Stimulated activated CD8-positive, alpha-beta memory T cell treated with anti-CD3 and anti-CD28 coated beads, Interleukin-12 subunit alpha, Interleukin-12 subunit beta, amount 100 ng/mL, for 1 hour (primary cell): ENCODE data around the gene SLC38A3.

Source experiments
- DNase-seq: peaks from one replicate; pipeline ENCODE4 v3.0.0-alpha.2; 2020; ENCODE audit warnings: low read depth

Gene SLC38A3

DNA sequence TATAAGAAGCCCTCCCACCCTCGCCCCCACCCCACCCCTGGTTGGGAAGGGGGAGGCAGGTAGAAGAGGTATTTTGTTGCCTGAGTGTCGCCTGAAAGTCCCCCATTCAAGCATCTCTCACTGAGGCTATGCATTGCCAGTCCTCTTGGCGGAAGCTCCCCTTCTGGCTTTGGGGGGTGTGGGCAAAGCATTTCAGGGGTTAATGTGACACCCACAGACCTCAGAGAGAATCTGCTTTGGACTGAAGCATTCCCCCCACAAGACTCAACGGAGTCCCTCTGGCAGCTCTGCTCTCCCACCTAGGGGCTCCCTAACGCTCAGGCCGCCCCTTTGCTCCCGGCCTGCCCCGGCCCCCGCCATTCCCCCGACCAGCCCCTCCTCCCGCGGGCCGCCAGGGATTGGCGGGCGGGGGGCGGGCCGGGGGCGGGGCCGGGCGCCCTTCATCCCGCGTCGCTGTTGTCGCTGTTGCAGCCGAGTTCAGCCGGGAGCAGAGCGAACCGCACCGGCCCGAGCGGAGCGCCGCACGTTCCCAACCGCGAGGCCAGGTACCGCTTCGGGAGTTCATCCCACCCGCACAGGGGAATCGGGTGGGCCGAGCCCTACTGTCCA, at the start of gene SLC38A3:
Gene SLC38A3 (plus strand): TSS at position 468 of the 609 bp plus-strand sequence. CDS start 8,929 bp downstream, outside the sequence.
- DNase-seq = no peak

GRCh38 chr3:50155491-50155878, 49.6 kb upstream of the SLC38A3 start:
- DNase-seq = no peak

DNA sequence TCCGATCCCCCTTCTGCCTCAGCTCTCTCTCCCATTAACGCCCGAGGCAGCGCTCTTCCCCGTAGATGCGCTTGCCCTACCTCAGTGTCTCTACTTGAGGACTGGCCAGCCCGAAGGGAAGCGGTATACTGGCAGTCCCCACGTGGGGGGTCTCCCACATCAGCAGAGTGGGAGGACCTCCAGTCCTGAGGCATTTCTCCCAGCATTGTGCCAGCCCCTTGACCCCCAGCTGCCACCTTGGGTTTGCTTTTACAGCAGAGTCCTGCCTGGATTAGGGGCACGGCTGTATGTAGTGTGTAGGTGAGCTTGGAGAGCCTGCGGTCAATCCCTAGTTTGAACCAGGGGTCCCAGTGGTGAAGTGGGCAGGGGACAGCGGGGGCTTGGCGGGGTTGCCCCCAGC, 49.2 kb upstream of the SLC38A3 start:
- DNase-seq = no peak

- DNase-seq = no peak
Measured at GRCh38 chr3:50156549-50157493, 48.2 kb upstream of the SLC38A3 start.

GRCh38 chr3:50157827-50158529, 47.1 kb upstream of the SLC38A3 start:
- DNase-seq = no peak

GRCh38 chr3:50158530-50159146, 46.4 kb upstream of the SLC38A3 start:
- no peak for DNase-seq

- DNase-seq = no peak
Measured at GRCh38 chr3:50160561-50160983, 44.5 kb upstream of the SLC38A3 start.

DNA sequence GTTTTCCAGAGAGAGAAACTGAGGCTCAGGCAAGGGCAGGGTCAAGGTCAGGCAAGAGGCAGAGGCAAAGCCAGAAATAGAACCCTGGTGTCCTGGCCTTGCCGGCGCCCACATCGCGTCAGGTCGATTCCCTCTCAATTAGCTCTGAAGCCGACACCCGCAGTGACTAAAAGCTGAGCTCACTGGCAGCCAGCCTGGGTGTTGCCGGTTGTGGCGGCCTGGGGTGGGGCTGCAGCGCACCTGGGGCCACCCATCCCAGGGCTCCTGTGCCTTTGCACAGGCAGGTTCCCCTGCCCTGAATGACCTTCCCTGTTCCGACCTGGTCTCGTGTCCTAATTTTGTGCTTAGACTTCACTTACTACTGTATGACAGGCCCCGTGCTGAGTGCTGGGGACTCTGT, 43.8 kb upstream of the SLC38A3 start:
- DNase-seq = no peak

GRCh38 chr3:50162034-50162883, 42.8 kb upstream of the SLC38A3 start:
- no peak for DNase-seq

DNA sequence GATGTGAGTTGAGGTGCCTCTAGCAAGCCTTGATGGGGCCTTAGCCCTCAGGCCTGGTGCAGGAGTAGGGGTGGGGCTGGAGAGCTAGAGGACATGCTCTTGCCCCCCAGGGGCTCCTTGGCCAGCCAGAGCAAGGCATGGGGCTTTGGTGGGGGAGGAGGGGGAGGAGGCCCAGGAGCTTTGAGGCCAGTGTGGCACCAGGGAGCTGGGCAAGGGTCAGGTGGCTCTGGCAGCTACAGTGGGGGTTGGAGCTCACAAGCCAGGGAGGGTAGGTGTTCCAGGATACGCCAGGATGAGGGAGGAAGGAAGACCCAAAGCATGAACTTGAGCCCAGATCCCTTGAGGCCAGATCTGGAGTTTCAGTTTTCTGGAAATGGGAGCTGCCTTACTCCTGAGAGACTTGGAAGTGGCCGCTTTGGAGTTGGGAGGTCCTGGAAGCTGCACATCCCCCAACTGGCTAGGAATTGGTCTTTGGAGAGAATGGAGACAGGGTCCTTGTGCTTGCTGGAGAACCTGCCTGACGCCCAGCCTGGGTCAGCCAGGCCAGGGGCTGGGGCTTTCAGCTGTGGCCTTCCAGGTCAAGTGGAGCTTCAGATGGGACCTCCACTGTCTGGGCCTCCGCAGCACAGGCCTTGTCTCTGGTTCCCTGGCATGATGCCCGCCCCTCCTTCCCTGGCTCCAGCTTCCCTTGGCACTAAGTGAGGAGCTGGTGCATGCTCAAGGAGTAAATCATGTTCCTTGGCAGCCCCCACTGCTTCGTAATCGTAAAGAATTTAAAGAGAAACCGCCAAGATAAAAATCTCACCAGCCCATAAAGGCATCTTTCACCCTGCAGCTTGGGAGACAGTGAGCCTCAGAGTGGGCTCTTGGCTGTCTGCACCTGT, 41.3 kb upstream of the SLC38A3 start:
- no peak for DNase-seq

DNA sequence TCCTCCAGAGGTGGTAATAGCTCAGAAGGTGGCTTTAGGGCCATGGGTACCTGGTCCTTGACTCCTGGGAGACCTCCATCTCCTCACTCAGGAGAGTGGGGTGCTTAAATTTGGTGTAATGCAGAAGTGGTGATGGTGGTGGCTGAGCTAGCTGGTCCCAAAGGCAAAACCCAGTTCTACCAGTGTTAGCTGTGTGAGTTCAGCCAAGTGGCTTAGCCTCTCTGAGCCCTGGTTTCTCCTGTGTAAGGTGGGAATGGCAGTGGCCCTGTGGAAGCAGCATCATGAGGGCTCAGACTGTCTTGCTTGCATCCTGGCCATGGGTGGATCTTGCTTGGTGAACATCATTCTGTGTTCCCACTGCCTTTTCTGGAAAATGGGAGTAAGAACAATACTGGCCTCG, 40.6 kb upstream of the SLC38A3 start:
- no peak for DNase-seq

- no peak for DNase-seq
Measured at GRCh38 chr3:50164984-50165909, 39.8 kb upstream of the SLC38A3 start.

DNA sequence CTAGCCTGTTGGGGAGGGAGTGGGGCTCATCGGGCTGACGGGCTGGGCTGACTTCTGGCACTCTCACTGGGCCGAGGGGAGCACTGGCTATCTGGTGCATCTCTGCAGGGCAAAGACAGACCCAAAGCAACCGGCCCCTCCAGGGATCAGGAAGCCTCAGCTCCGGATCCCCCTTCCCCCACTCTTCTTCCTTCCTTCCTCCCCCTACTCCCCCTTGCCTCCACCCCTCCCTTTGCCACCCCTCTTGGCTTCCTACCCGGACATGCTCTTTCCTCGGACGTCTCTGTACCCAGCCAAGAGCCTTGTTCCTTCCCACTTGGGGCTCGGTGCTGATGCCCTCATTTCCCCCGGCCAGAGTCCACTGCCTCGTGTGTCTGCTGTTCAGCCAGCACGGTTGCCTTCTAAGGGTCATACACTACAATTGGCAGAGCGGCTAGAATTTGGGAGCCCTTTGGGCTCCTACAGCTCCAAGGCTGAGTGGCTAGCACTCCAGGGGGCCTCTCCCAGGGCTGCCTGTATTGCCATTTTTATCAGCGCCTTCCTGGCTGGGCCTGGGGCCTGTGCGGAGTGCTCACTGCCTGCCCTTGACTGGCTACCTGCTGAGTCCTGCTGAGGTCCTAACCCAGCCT, 39.0 kb upstream of the SLC38A3 start:
- DNase-seq = no peak

DNA sequence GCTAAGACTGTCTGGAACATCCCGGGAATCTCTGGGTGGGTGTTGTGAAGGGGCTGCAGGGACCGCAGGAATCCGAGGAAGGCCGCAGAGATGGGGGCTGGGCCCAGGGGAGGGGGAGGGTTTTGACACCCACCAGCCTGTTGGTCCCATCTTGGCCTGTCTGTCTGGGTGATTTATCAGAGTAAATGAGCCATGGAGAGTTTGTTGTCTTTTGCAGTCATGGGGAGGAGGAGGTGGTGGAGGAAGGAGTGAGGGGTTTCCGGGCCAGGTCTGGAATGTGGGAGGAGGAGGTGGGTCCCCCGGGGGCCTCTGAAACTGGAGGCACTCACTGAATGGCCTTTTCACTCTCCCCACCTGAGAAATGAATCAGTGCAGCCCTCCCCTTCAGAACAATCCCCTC, 38.5 kb upstream of the SLC38A3 start:
- no peak for DNase-seq

DNA sequence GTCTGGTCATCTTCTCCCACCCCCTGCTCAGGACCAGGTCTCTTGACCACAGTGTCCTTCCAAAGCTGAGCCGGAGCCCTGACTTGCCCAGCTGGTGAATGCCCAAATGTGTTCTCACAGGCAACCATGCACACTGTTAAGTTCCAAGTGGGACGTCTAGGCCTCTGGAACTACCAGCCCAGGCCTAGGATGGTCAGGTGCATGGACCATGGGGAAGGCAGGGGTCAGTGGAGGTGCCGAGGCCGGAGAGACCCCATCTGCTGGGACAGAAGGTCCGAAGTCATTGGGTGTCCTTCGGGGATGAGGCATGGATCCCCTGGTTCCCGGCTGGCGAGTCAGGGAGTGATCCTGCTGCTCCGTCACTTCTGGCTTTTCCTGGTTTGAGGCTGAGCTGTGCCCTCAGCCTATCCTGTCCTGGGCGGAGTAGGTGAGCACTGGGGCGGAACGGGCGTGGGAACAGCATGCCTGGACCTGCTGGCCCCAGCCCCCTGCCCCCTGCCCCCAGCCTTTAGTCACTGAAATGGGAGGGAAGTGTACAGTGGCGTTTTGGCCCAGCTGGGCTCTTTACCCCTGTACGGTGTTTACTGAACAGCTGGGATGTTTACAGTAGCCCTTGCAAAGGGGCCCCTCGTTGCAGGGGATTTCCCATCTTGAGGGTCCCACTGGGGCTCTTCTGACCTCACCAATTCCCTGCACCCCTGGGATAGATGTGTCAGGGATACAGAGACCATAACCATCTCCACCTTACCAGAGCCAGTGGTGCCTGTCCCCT, 37.8 kb upstream of the SLC38A3 start:
- DNase-seq = no peak

DNA sequence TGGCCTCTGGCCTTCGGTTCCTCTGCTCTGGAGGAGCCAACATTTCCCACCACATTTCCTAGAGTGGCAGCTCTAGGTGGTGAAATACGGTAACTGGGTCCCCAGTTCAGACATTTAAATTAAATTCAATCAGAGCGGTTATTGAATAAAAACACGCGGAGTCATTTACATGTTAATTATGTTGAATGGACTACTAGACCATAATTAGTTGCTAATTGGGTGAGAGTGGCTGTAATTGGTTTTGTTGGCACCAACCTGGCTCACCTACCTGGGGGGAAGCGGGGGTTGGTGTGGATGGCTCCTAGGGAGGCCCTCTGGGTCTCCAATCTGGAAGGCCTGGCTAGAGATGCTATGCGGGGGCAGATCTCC, 37.2 kb upstream of the SLC38A3 start:
- DNase-seq = no peak

GRCh38 chr3:50168388-50168787, 36.7 kb upstream of the SLC38A3 start:
- DNase-seq = no peak

DNA sequence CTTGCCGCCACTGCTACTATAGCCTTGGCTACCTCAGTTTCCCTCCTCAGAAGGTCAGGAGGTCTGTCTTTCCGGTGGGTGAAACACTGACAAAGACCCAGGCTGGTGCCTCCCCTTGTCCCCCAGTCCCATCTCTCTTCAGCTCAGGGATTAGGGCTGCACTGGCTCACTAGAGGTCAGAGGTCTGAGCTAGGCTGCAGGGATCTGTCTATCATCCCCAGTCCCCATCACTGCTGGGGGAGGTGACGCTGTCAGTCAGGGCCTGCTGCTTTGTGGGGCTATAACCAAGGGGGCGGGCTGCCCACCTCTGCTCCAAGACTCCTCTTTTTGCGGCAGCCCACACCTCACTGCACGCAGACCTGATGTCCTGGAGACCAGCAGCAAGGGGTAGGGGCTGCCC, 36.3 kb upstream of the SLC38A3 start:
- DNase-seq = no peak
